ENCODE measurements around the gene BEAN1.

Gene BEAN1

DNA sequence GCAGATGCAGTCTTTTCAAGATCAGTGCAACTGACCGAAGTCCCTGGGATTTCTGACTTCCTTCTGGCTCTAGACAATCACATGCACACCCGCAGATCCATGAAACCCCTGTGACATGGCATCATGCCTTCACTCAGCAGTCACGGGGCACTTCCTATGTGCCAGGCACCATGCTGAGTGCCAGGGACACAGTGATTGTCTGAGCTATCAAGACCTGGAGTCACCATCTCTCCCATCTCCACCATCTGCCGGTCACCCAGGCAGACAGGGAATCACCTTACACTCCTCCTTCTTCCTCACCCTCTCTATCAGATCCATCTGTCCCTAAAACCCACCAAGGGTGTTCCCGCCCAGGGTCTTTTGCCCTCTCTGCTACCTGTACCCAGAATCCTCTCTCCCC, 5.3 kb downstream of the BEAN1 start:
- TF ChIP-seq MAX (IDR thresholded peaks at IDR 0.05; ENCODE audit: low read depth, low read length) = no peak
- TF ChIP-seq MYC (IDR thresholded peaks at IDR 0.05; ENCODE audit: low read depth, low read length) = no peak
- TF ChIP-seq POLR2A (IDR thresholded peaks at IDR 0.05; ENCODE audit: extremely low read depth, insufficient read length) = no peak
- TF ChIP-seq, protein P1, sequence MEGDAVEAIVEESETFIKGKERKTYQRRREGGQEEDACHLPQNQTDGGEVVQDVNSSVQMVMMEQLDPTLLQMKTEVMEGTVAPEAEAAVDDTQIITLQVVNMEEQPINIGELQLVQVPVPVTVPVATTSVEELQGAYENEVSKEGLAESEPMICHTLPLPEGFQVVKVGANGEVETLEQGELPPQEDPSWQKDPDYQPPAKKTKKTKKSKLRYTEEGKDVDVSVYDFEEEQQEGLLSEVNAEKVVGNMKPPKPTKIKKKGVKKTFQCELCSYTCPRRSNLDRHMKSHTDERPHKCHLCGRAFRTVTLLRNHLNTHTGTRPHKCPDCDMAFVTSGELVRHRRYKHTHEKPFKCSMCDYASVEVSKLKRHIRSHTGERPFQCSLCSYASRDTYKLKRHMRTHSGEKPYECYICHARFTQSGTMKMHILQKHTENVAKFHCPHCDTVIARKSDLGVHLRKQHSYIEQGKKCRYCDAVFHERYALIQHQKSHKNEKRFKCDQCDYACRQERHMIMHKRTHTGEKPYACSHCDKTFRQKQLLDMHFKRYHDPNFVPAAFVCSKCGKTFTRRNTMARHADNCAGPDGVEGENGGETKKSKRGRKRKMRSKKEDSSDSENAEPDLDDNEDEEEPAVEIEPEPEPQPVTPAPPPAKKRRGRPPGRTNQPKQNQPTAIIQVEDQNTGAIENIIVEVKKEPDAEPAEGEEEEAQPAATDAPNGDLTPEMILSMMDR (IDR thresholded peaks at IDR 0.05; ENCODE audit: low read depth, low read length) = no peak
- no peak overlapping the region for H3K4me3 ChIP-seq (ENCODE audit: low read depth, low read length)
- DNase-seq (ENCODE audit: low read depth) = no peak

GRCh38 chr16:66434619-66435430, 7.7 kb downstream of the BEAN1 start:
- DNase-seq (ENCODE audit: low read depth) = peak; percentile 37
- TF ChIP-seq, protein P1 (IDR thresholded peaks at IDR 0.05; ENCODE audit: low read depth, low read length) = no peak
- TF ChIP-seq MYC (IDR thresholded peaks at IDR 0.05; ENCODE audit: low read depth, low read length) (no peak), POLR2A (IDR thresholded peaks at IDR 0.05; ENCODE audit: extremely low read depth, insufficient read length) (no peak), MAX (IDR thresholded peaks at IDR 0.05; ENCODE audit: low read depth, low read length) (no peak)
- no peak overlapping the region for H3K4me3 ChIP-seq (ENCODE audit: low read depth, low read length)

GRCh38 chr16:66435896-66436295, 8.8 kb downstream of the BEAN1 start:
- DNase-seq (ENCODE audit: low read depth) = peak; percentile 54
- no peak overlapping the region for H3K4me3 ChIP-seq (ENCODE audit: low read depth, low read length)
- TF ChIP-seq, protein P1 (IDR thresholded peaks at IDR 0.05; ENCODE audit: low read depth, low read length) = no peak
- TF ChIP-seq MAX (IDR thresholded peaks at IDR 0.05; ENCODE audit: low read depth, low read length) (no peak), MYC (IDR thresholded peaks at IDR 0.05; ENCODE audit: low read depth, low read length) (no peak)

GRCh38 chr16:66437391-66437945, 10.4 kb downstream of the BEAN1 start:
- H3K4me3 ChIP-seq (ENCODE audit: low read depth, low read length) = no peak overlapping the region
- DNase-seq (ENCODE audit: low read depth) = no peak
- TF ChIP-seq MYC (IDR thresholded peaks at IDR 0.05; ENCODE audit: low read depth, low read length) (no peak), POLR2A (IDR thresholded peaks at IDR 0.05; ENCODE audit: extremely low read depth, insufficient read length) (no peak), MAX (IDR thresholded peaks at IDR 0.05; ENCODE audit: low read depth, low read length) (no peak)
- TF ChIP-seq, protein P1 (IDR thresholded peaks at IDR 0.05; ENCODE audit: low read depth, low read length) = no peak

DNA sequence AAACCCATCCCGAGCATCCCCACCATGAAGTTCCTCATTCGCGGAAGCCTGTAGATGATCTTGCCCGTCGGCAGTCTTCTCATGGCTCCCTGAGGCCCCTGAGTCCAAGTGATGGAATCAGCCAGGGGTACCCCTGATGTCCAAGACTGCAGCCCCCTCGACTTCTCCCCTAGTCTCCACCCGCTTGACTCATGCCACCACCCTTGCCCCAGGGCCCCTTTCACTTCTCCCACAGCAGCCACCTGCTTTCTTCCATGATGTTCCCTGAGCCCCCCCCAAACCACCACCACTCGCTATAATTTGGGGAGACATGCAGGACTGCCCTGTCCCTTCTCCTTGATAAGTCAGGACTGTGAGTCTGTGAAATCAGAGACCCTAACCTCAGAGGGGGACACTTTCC, 11.4 kb downstream of the BEAN1 start:
- TF ChIP-seq MYC (IDR thresholded peaks at IDR 0.05; ENCODE audit: low read depth, low read length) = no peak
- TF ChIP-seq POLR2A (IDR thresholded peaks at IDR 0.05; ENCODE audit: extremely low read depth, insufficient read length) = no peak
- TF ChIP-seq, protein P1 (IDR thresholded peaks at IDR 0.05; ENCODE audit: low read depth, low read length) = no peak
- TF ChIP-seq MAX (IDR thresholded peaks at IDR 0.05; ENCODE audit: low read depth, low read length) = no peak
- H3K4me3 ChIP-seq (ENCODE audit: low read depth, low read length) = no peak overlapping the region
- DNase-seq (ENCODE audit: low read depth) = no peak

Data from NB4 (cell line).